HCT116 (cell line): Measurements from ENCODE around the gene HOXD10.

Experiments used
- EZH2 ChIP-seq: fragments of 200-600 bp; sonication (generic); IDR thresholded peaks from 2 replicates; pipeline ENCODE4 v1.6.1; 2017; ENCODE audit warnings: antibody characterized with exemption, mixed run types
- EZH2phosphoT487 ChIP-seq: fragments of 200-600 bp; IDR thresholded peaks from 2 replicates; pipeline ENCODE4 v1.6.1; 2018; ENCODE audit warnings: antibody characterized with exemption, borderline replicate concordance
- POLR2A ChIP-seq: IDR thresholded peaks from 2 replicates; pipeline ENCODE4 v1.7.0; 2011; ENCODE audit warnings: borderline replicate concordance; ENCODE audit not compliant: insufficient read depth, insufficient read length; ENCODE audit errors: extremely low read depth
- SIN3A ChIP-seq: IDR thresholded peaks from 2 replicates; pipeline ENCODE4 v1.6.1; 2012; ENCODE audit warnings: low read depth
- TF ChIP-seq, protein P1 (sequence below): IDR thresholded peaks from 2 replicates; pipeline ENCODE4 v1.6.1; 2012
- TF ChIP-seq, protein P2 (sequence below), 3 experiments: fragments of 200-600 bp in 1 of 3; sonication (generic) in 1 of 3; IDR thresholded peaks in 2 of 3; conservative IDR thresholded peaks in 1 of 3; 2 replicates each; pipeline ENCODE4 v1.5.1; 2012 to 2017; ENCODE audit warnings: low read depth in 2 of 3, low read length in 2 of 3, antibody characterized with exemption in 1 of 3, borderline replicate concordance in 1 of 3, control low read depth in 1 of 3, mild to moderate bottlenecking in 1 of 3, mixed read lengths in 1 of 3, mixed run types in 1 of 3, moderate library complexity in 1 of 3; ENCODE audit not compliant: insufficient read depth in 1 of 3
- TF ChIP-seq, protein P3 (sequence below): IDR thresholded peaks from 2 replicates; pipeline ENCODE4 v1.6.1; 2012; ENCODE audit warnings: low read depth

DNA sequence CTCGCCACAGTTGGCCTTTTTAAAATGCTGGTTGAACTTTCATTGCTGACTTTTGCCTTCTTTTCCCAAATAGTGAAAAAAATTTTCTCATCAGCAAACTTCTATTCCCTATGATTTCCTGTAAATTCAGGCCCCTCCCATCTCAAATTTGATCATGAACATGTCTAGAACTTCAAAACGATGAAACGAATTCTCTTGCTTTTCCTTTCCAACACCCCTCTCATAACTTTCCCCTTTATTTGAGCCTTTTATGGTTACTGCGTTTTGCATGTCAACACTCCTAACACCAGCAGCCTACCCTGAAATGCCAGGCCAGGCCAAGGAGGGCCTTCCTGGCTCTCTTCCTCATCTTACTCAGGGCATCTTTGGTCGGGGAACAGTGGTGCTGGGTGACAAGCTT, 25.7 kb upstream of the HOXD10 start:
- TF ChIP-seq, protein P1, sequence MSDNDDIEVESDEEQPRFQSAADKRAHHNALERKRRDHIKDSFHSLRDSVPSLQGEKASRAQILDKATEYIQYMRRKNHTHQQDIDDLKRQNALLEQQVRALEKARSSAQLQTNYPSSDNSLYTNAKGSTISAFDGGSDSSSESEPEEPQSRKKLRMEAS = no peak
- TF ChIP-seq, protein P2, sequence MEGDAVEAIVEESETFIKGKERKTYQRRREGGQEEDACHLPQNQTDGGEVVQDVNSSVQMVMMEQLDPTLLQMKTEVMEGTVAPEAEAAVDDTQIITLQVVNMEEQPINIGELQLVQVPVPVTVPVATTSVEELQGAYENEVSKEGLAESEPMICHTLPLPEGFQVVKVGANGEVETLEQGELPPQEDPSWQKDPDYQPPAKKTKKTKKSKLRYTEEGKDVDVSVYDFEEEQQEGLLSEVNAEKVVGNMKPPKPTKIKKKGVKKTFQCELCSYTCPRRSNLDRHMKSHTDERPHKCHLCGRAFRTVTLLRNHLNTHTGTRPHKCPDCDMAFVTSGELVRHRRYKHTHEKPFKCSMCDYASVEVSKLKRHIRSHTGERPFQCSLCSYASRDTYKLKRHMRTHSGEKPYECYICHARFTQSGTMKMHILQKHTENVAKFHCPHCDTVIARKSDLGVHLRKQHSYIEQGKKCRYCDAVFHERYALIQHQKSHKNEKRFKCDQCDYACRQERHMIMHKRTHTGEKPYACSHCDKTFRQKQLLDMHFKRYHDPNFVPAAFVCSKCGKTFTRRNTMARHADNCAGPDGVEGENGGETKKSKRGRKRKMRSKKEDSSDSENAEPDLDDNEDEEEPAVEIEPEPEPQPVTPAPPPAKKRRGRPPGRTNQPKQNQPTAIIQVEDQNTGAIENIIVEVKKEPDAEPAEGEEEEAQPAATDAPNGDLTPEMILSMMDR (IDR thresholded peaks at IDR 0.05 in 2 of 3, conservative IDR thresholded peaks at IDR 0.05 in 1 of 3; ENCODE audit: borderline replicate concordance in 1 of 3, insufficient read depth in 1 of 3, low read depth in 2 of 3, low read length in 2 of 3) = no peak
- no peak for TF ChIP-seq EZH2phosphoT487
- TF ChIP-seq POLR2A = no peak
- TF ChIP-seq, protein P3, sequence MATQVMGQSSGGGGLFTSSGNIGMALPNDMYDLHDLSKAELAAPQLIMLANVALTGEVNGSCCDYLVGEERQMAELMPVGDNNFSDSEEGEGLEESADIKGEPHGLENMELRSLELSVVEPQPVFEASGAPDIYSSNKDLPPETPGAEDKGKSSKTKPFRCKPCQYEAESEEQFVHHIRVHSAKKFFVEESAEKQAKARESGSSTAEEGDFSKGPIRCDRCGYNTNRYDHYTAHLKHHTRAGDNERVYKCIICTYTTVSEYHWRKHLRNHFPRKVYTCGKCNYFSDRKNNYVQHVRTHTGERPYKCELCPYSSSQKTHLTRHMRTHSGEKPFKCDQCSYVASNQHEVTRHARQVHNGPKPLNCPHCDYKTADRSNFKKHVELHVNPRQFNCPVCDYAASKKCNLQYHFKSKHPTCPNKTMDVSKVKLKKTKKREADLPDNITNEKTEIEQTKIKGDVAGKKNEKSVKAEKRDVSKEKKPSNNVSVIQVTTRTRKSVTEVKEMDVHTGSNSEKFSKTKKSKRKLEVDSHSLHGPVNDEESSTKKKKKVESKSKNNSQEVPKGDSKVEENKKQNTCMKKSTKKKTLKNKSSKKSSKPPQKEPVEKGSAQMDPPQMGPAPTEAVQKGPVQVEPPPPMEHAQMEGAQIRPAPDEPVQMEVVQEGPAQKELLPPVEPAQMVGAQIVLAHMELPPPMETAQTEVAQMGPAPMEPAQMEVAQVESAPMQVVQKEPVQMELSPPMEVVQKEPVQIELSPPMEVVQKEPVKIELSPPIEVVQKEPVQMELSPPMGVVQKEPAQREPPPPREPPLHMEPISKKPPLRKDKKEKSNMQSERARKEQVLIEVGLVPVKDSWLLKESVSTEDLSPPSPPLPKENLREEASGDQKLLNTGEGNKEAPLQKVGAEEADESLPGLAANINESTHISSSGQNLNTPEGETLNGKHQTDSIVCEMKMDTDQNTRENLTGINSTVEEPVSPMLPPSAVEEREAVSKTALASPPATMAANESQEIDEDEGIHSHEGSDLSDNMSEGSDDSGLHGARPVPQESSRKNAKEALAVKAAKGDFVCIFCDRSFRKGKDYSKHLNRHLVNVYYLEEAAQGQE = no peak
- no peak for TF ChIP-seq EZH2
- no peak for TF ChIP-seq SIN3A
